Ovary (tissue), 9 donors: ENCODE measurements around the gene ISG15. TPM values are rescaled to one million over a fixed set of nuclear protein-coding genes. Genes with fewer than 3 reads are reported as not detected.

ENCODE experiments used
- DNase-seq, 5 donors: peaks; one replicate each; pipeline ENCODE4 v3.0.0-alpha.2; 2019 to 2020
- H3K27ac ChIP-seq, 2 donors: fragments of 200-600 bp; one replicate each; pipeline versions ENCODE4 v1.5.1 to v1.8.0; 2019 to 2022
- H3K27me3 ChIP-seq: fragments of 200-600 bp; one replicate; pipeline ENCODE4 v1.8.0; 2022
- H3K36me3 ChIP-seq: fragments of 200-600 bp; sonication (generic); one replicate; pipeline ENCODE4 v1.5.1; 2019
- H3K4me1 ChIP-seq: one replicate; pipeline ENCODE4 v1.8.1; 2013; ENCODE audit warnings: mild to moderate bottlenecking, moderate library complexity; ENCODE audit not compliant: insufficient read depth
- H3K4me3 ChIP-seq: fragments of 200-600 bp; sonication (generic); one replicate; pipeline ENCODE4 v1.5.1; 2017
- H3K9me3 ChIP-seq, 2 donors: fragments of 200-600 bp in 1 of 2; sonication (generic) in 1 of 2; one replicate each; pipeline versions ENCODE4 v1.5.1 to v1.8.1; 2013 to 2019; ENCODE audit warnings: mild to moderate bottlenecking in 1 of 2, moderate library complexity in 1 of 2
- CTCF ChIP-seq, 3 donors: fragments of 450-650 bp in 2 of 3; fragments of 200-600 bp in 1 of 3; IDR thresholded peaks; one replicate each; pipeline versions ENCODE4 v1.5.1 to v1.8.0; 2016 to 2022; ENCODE audit warnings: antibody characterized with exemption in 3 of 3, mild to moderate bottlenecking in 1 of 3
- EP300 ChIP-seq: sonication (generic); formaldehyde crosslinking; IDR thresholded peaks from one replicate; pipeline ENCODE4 v1.6.1; 2017; ENCODE audit warnings: antibody characterized with exemption
- POLR2A ChIP-seq: fragments of 450-650 bp; IDR thresholded peaks from one replicate; pipeline ENCODE4 v1.6.1; 2017; ENCODE audit warnings: antibody characterized with exemption, mild to moderate bottlenecking, moderate library complexity
- WGBS, 3 donors: extraction: QIAGEN DNeasy Blood & Tissue Kit in 1 of 3; methylation state at CpG; one replicate each; pipeline versions ENCODE4 v1.1.5 to v1.1.7; 2013 to 2017; 5-methylcytosine and 5-hydroxymethylcytosine counted together
- intact Hi-C, 4 donors: fragments of 100-400 bp; cut with DNase I; formaldehyde crosslinking; loops; one replicate each; pipeline versions ENCODE4 v1.11.0 to v1.15.1; 2022 to 2023
- polyA plus RNA-seq, 2 donors: library from polyadenylated mRNA; stranded (reverse); fragments of 200-250 nt in 1 of 2; fragments of 350-450 nt in 1 of 2; fragmentation: Illumina TruSeq in 1 of 2; extraction: RNeasy Lipid Tissue Mini Kit (QIAGEN cat#74804) in 1 of 2; gene quantifications; one replicate each; pipeline ENCODE4 v1.2.3, GENCODE V29; 2013 to 2014
- total RNA-seq, 7 donors: library from RNA; depleted of rRNA in 2 of 7; stranded (reverse); fragments of >200 nt in 2 of 7; fragmentation: NEBNext Ultra II Directional in 3 of 7; extraction: Animal tissue kit (Norgen Biotek cat#: 25700) in 3 of 7; gene quantifications; one replicate each; pipeline versions ENCODE4 v1.1.0 to v1.2.4, GENCODE V29; 2016 to 2023
- donor health status: DM: no; HTN: no; CAD: no; lungs with moderate emphysema.
- donor health status: DM: no; HTN: no; CAD: no.
- donor health status: Bipolar disorder and iron deficiency.
- donor health status: DM: yes; HTN: yes; CAD: no.
- donor health status: DM: no; HTN: no; CAD: no.
- donor health status: DM: yes; HTN: yes; CAD: no.

The ISG15 gene
- total and polyA plus RNA-seq, 9 donors = 7.8 to 83.5 (median 14.9) TPM; not detected in 1

DNA sequence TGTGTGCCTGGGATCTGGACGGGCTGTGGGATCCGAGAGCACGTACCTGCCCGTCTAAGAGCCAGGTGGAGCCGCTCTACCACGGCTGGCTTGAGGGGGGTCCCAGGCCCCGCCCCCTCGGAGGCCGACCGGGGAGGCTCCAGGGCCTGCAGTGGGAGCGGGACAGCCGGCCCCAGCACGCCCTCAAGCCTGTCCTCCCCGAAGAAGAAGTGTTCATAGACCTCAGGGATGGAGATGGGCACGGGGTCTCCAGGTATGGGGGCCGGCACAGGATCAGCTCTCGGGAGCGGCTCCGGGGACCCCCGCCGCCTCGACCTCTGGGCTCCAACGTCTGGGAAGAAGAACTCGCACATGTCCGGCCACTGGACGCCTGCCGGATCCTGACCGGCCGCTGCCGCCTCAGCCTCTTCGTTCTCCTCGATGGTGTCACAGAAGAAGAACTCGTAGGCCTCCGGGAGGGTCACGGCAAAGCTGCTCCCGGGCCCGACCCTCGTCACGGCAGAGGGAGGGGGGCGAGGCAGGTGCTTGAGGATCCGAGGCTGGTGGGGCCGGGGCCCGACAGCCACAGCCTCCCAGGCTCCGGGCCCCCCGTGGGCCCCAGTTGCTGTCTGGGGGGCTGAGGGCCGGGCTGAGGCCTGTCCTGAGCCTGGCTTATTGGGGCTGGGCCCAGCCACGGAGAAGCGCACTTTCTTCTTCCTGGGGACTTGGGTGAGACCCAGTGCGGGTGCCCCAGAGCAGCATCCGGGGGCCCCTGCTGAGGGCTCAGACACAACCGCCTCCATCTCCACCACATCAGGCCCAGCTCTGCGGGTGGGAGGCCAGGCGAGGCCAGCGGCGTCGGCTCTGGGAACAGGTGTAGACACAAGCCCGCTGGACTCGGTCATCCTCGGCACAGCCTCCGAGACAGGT, 34.2 kb upstream of the ISG15 start:
- no peaks in the 10 kb centered on the region for H3K27me3 ChIP-seq
- 81 to 89% (median 85%) methylated on average over 47 to 60 of the region's 60 CpGs for WGBS, 3 donors
- peak in 2 of 5 donors; percentile 15 to 29 for DNase-seq

DNA sequence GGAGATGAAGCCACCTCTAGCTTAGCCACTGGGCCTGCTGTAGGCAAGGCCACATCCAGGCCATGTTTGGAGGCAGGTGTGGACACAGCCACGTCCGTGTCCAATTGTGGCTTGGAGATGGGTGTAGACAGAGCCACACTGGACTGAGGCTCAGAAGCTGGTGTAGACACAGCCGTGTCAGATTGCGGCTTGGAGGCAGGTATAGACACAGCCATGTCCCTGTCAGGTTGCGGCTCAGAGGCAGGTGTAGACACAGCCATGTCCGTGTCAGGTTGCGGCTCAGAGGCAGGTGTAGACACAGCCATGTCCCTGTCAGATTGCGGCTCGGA, 33.6 kb upstream of the ISG15 start:
- WGBS, 3 donors = 91 to 97% (median 94%) methylated on average over 9 of the region's 9 CpGs
- intact Hi-C loops = loop anchor here in 2 of 4 donors (10.0 kb wide), 1 partner anchor 315 kb away; no protein-coding TSS in a partner anchor
- DNase-seq = peak in 1 of 5 donors; percentile 9
- H3K27me3 ChIP-seq = no peaks in the 10 kb centered on the region
- no peak overlapping the region for H3K4me3 ChIP-seq
- H3K9me3 ChIP-seq = no peaks in the 10 kb centered on the region
- no peaks in the 10 kb centered on the region for H3K36me3 ChIP-seq
- no peak overlapping the region for H3K27ac ChIP-seq
- TF ChIP-seq EP300 = no peak
- TF ChIP-seq CTCF (IDR thresholded peaks at IDR 0.05) = no peak
- no peak for TF ChIP-seq POLR2A
- peaks cover 2% of the 10 kb centered on the region for H3K4me1 ChIP-seq

More for the DNA sequence above, 34.2 kb upstream of the ISG15 start:
- Histone ChIP-seq H3K4me3 (no peak overlapping the region), H3K4me1 (peaks cover 2% of the 10 kb centered on the region), H3K36me3 (no peaks in the 10 kb centered on the region), H3K27ac (no peak overlapping the region), H3K9me3 (no peaks in the 10 kb centered on the region)
- TF ChIP-seq EP300 (no peak), POLR2A (no peak), CTCF (IDR thresholded peaks at IDR 0.05) (no peak)
- intact Hi-C loops = no loop called here

DNA sequence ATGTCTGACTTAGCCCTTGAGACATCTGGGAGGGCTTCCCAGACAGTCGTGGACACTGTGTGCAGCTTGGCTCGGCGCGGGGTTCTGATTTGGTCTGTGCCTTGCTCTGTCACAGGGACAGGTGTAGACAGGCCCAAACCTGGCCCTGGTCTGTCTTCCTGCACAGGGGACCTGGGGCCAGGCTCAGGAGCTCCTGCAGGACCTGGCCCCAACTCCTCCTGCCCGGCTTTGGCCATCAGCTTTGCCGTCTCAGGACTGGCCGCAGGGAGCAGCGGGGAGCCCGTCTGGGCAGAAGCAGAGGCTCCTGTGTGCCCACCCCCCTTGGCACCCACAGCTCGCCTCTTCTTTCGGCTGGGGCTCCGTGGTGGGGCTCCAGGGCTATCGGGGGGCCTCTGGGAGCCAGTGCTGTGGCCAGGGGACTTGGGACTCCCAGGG, 33.1 kb upstream of the ISG15 start:
- H3K27me3 ChIP-seq = no peaks in the 10 kb centered on the region
- intact Hi-C loops = loop anchor here in 2 of 4 donors (10.0 kb wide), 1 partner anchor 315 kb away; no protein-coding TSS in a partner anchor
- no peak overlapping the region for H3K4me3 ChIP-seq
- peak in 2 of 5 donors; percentile 15 to 33 for DNase-seq
- peaks cover 2% of the 10 kb centered on the region for H3K4me1 ChIP-seq
- WGBS, 3 donors = 63 to 79% (median 67%) methylated on average over 11 to 13 of the region's 13 CpGs
- H3K27ac ChIP-seq = no peak overlapping the region
- H3K9me3 ChIP-seq = no peaks in the 10 kb centered on the region
- TF ChIP-seq CTCF (IDR thresholded peaks at IDR 0.05) (no peak), EP300 (no peak), POLR2A (no peak)
- no peaks in the 10 kb centered on the region for H3K36me3 ChIP-seq

DNA sequence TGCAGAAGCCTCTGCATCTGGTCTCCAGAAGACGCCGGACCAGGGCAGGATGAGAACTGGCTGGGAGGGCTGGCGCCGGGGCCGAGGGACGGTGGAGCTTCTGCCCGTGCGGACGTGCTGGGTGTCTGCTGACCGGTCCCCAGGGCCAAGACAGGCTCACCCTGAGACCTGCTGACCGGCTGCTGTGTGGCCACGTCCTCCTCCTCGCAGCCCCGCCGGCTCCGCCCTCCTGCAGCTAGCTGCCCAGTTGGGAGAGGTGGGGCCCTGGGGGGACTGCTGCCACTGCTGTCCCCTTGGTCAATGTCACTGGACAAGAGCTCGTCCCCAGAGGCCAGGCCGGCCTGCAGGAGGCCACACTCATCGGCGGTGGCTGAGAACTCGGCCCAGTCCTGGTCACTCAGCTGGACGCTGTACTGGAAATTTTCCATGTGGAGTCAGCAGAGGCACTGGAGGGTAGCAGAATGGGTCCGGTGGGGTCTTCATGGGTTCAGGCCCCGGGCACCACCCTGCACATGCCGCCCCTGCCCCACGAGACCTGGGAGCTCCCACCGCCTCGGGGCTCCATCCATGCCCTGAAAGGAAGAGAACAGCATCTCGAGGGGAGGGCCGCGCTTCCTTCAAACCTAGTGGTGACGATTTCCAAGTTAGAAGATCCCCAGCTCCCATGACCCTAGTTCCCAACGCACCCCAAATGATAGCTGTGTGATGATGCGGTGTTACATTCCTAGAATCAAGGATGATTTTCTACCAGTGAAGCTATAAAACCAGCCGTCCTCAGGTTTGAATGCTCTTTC, 32.5 kb upstream of the ISG15 start:
- no peaks in the 10 kb centered on the region for H3K9me3 ChIP-seq

More for the DNA sequence above, 32.5 kb upstream of the ISG15 start:
- no peak overlapping the region for H3K4me3 ChIP-seq
- TF ChIP-seq POLR2A = no peak
- no peak for TF ChIP-seq EP300
- no peak for TF ChIP-seq CTCF (IDR thresholded peaks at IDR 0.05)
- H3K4me1 ChIP-seq = peaks cover 2% of the 10 kb centered on the region
- WGBS, 3 donors = 63 to 71% (median 69%) methylated on average over 27 to 35 of the region's 35 CpGs
- peak in 1 of 5 donors; percentile 14 for DNase-seq
- no peak overlapping the region for H3K27ac ChIP-seq
- H3K36me3 ChIP-seq = no peaks in the 10 kb centered on the region
- intact Hi-C loops = loop anchor here in 2 of 4 donors (10.0 kb wide), 1 partner anchor 314 kb away; no protein-coding TSS in a partner anchor
- H3K27me3 ChIP-seq = no peaks in the 10 kb centered on the region
